GM10248 (cell line): ENCODE data around the gene TMEM141.
"Not testable (repeated sequence)": the region's sequence is repeated elsewhere in the genome, so short reads cannot be mapped to it uniquely, and the experiment has no call there.

Source experiments
- CTCF ChIA-PET: fragments of 300-600 bp; sonication (Branson Sonifier 250); formaldehyde crosslinking; extraction: SDS; loops from one replicate; lab custom pipeline; 2021; ENCODE audit warnings: antibody characterized with exemption; lab: Yijun Ruan, JAX
- POLR2A ChIA-PET: fragments of 350-650 bp; sonication (Branson Sonifier 250); formaldehyde crosslinking; extraction: SDS; loops from one replicate; lab custom pipeline; 2020; ENCODE audit warnings: antibody characterized with exemption; lab: Yijun Ruan, JAX
- DNase-seq: peaks from one replicate; pipeline ENCODE4 v3.0.0; 2012; ENCODE audit errors: extremely low spot score
- TF ChIP-seq, protein P1 (sequence below): IDR thresholded peaks from 2 replicates; pipeline ENCODE4 v1.5.1; 2012; ENCODE audit warnings: mild to moderate bottlenecking, low read depth; ENCODE audit errors: extremely low read depth, missing control alignments, control extremely low read depth

The TMEM141 gene

DNA sequence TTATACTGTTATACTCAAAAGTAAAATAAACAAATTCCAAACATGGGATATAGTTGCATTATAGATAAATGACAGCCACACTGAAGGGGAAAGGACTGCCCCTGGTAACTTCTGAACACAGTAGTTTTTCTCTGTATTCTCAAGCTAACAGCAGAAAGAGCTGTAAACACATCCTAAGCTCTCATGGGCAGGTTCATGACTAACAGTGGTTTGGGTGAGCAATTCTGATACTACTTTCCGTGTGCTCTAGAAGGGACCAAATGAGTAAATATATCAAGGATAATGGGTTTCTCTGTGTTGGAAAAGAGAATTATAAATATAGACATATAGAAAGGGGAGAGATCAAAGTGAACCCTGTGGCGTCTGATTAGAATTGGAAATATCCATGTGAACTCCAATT lies 40.6 kb upstream of the TMEM141 start:
- TF ChIP-seq, protein P1, sequence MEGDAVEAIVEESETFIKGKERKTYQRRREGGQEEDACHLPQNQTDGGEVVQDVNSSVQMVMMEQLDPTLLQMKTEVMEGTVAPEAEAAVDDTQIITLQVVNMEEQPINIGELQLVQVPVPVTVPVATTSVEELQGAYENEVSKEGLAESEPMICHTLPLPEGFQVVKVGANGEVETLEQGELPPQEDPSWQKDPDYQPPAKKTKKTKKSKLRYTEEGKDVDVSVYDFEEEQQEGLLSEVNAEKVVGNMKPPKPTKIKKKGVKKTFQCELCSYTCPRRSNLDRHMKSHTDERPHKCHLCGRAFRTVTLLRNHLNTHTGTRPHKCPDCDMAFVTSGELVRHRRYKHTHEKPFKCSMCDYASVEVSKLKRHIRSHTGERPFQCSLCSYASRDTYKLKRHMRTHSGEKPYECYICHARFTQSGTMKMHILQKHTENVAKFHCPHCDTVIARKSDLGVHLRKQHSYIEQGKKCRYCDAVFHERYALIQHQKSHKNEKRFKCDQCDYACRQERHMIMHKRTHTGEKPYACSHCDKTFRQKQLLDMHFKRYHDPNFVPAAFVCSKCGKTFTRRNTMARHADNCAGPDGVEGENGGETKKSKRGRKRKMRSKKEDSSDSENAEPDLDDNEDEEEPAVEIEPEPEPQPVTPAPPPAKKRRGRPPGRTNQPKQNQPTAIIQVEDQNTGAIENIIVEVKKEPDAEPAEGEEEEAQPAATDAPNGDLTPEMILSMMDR, result no peak
- DNase-seq, result no peak
- ChIA-PET POLR2A (no interaction called here), CTCF (interaction anchor here (0.9 to 1.8 kb wide), 5 partner anchors 9 to 24 kb away, joined by 3 to 4 read pairs (median 3); no protein-coding TSS in a partner anchor)

DNA sequence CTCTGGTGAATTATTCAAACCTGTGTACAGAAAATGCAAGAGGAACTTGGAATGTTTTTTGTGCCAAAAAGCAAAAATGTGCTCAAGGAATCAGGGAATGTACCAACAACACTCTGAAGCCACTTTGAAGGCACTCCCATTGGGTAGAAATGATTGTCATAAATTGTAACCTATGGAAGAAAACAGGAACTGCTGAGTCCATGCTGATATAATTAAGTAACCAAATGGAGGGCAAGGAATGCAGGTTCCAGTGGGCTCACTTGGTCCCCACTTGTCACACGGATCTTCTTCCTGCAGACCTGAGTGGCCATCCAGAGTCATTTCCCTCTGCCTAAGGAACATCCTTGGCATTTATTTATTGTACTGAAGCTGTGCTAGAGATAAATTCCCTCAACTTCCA lies 39.9 kb upstream of the TMEM141 start:
- TF ChIP-seq, protein P1, result no peak
- CTCF ChIA-PET, result interaction anchor here (1.1 to 1.8 kb wide), 3 partner anchors 10 to 24 kb away, joined by 3 to 4 read pairs (median 4); no protein-coding TSS in a partner anchor
- DNase-seq, result no peak
- POLR2A ChIA-PET, result no interaction called here

DNA sequence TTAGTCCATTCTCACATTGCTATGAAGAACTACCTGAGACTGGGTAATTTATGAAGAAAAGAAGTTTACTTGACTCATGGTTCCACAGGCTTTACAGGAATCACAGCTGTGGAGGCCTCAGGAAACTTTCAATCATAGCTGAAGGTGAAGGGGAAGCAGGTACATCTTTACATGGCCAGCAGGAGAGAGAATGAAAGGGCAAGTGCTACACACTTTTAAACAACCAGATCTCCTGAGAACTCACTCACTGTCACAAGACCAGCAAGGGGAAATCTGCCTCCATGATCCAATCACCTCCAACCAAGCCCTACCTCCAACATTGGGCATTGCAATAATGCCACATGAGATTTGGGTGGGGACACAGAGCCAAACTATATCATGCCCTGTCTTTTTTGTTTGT lies 39.3 kb upstream of the TMEM141 start:
- TF ChIP-seq, protein P1, result no peak
- CTCF ChIA-PET, result interaction anchor here (1.8 kb wide), 1 partner anchor 25 kb away, joined by 4 read pairs; no protein-coding TSS in a partner anchor
- no peak for DNase-seq
- POLR2A ChIA-PET, result no interaction called here

DNA sequence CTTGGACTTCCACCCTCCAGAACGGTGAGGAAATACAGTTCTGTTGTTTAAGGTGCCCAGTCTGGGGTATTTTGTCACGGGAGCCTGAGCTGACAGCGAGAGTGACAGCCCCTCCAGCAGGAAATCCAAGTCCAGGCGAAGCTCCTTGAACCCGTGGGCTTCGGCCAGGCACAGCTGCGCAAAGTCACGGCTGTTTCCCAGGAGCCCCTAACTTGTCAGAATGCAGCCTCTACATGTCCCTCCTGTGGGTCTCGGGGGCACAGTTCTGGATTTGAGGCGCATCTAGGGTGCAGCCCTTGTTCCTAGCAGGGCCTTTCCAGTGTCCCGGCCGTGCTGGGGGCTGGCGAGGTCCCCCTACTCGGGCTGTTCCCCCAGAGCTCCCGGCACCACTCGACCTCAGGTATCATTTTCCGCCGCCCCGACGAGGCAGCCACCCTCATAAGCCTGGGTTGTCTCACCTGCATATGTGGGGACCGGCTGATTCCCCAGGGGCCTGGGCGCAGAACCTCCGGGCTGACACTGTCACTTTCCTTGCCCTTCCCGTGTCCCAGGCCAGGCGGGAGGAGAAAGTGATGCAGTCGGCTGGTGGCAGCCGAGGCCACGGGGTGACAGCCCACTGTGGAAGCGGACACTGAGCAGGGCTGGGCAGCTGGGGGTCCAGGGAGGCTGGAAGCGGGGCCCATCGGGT lies 37.6 kb upstream of the TMEM141 start:
- no peak for DNase-seq
- ChIA-PET CTCF (interaction anchor here (0.8 kb wide), 1 partner anchor 10 kb away, joined by 3 read pairs; no protein-coding TSS in a partner anchor), POLR2A (no interaction called here)
- TF ChIP-seq, protein P1, result no peak

DNA sequence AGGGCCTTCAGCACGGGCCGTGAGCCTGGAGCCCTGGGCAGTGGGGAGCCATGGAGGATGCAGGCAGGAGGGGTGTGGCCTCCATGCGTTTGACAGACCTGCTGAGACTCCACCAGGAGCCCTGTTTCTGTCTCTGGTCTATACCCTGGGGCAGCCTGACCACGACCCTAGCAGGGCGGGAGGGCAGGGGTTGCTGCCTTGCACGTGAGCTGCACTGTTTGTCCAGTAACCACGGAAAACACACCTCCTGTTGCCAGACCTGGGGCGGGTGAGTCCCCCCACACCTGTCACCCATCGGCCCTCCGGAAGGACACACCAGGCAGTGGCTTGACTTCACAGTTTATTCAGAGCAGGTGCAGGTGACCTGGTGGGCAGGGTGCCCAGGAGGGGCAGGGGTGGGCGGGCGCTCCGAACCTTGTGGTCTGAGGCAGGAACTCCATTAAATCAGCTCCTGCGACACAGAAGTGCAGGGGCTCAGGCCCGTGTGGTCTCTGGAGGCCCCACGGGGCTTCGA lies 37.0 kb upstream of the TMEM141 start:
- DNase-seq, result no peak
- TF ChIP-seq, protein P1, result no peak
- CTCF ChIA-PET, result interaction anchor here (0.8 to 1.6 kb wide), 3 partner anchors 11 to 275 kb away, joined by 3 to 6 read pairs (median 5); no protein-coding TSS in a partner anchor
- POLR2A ChIA-PET, result interaction anchor here (1.2 kb wide), 1 partner anchor 26 kb away, joined by 3 read pairs; no protein-coding TSS in a partner anchor

DNA sequence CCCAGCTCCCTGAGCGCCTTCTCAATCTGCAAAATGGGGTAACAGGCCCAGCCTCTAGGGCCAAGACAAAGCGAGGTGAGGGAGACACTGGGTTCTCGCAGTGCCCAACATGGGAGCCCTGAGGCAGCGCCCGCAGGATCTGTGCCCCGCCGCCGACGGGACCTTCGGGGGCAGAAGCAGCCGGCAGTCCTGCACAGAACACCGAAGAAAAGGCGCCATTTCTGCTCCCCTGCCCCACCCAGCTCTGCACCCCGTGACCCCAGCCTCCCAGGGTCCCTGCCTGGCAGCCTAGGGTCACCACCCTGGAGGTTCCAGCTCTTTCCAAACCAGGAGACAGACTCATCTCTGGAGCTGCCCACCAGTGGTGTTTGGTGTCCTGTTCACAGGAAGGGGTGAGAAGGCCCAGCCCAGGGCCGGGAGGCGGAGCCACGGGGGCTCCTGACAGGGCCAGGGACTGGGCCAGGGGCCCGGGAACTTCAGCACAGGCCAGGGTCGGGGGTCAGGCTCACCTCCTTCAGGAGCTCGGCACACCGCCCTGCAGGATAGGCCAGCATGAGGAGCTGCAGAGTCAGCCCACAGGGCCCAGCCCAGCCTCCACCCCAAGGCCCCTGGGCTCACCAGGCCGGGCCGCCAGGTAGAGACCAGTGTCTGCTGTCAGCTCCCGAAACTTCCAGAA lies 36.4 kb upstream of the TMEM141 start:
- POLR2A ChIA-PET, result interaction anchor here (1.2 kb wide), 1 partner anchor 27 kb away, joined by 3 read pairs; no protein-coding TSS in a partner anchor
- CTCF ChIA-PET, result interaction anchor here (0.8 to 1.6 kb wide), 3 partner anchors 11 to 274 kb away, joined by 3 to 6 read pairs (median 5); no protein-coding TSS in a partner anchor
- DNase-seq, result no peak
- TF ChIP-seq, protein P1, result no peak

DNA sequence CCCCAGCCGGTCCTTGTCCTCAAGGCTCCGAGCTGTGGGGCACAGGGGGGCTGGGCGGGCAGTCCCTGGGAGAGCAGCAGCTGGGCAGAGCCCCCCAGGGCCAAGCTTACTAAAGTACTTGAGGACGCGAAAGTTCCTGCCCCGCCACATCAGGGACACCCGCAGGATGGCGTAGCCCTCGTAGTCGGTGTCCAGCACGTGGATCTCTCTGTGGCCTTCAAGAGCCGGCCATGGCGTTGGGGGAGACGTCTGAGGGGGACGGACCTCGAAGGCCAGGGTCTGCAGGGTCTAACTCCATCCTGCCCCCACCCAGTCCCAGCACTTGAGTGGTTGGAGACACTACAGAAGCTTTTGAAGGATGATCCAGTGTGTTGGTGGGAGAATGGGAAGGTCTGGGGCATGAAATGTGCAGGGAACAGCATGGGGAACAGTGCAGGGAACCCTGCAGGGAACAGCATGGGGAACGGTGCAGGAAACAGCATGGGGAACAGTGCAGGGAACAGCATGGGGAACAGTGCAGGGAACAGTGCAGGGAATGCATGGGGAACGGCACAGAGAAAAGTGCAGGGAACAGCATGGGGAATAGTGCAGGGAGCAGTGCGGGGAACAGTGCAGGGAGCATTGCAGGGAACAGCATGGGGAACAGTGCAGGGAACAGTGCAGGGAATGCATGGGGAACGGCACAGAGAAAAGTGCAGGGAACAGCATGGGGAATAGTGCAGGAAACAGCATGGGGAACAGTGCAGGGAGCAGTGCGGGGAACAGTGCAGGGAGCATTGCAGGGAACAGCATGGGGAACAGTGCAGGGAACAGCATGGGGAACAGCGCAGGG lies 35.6 kb upstream of the TMEM141 start:
- ChIA-PET POLR2A (interaction anchor here (1.2 kb wide), 1 partner anchor 27 kb away, joined by 3 read pairs; no protein-coding TSS in a partner anchor), CTCF (interaction anchor here (1.0 to 1.6 kb wide), 3 partner anchors 11 to 274 kb away, joined by 3 to 6 read pairs (median 5); no protein-coding TSS in a partner anchor)
- not testable (repeated sequence) for DNase-seq
